HG02610 (cell line): ENCODE data around the gene FGFR4.
"Not testable (repeated sequence)": the region's sequence is repeated elsewhere in the genome, so short reads cannot be mapped to it uniquely, and the experiment has no call there.

ENCODE experiments used
- ATAC-seq: cut with Tn5 transposase; IDR thresholded peaks from one replicate; pipeline ENCODE4 v1.9.1; 2021; ENCODE audit warnings: mild to moderate bottlenecking, moderate library complexity; ENCODE audit not compliant: unreplicated experiment

The FGFR4 gene

GRCh38 chr5:177086654-177087397 is at the start of gene FGFR4:
Gene FGFR4, plus strand, starts transcription at chr5:177086915. Its CDS starts 2,688 bp downstream, at chr5:177089603.
- ATAC-seq = no peak

GRCh38 chr5:177036921-177037320 is 49.8 kb upstream of the FGFR4 start:
- no peak for ATAC-seq

- no peak for ATAC-seq
Measured at GRCh38 chr5:177040814-177041420, 45.8 kb upstream of the FGFR4 start.

GRCh38 chr5:177041936-177042335 is 44.8 kb upstream of the FGFR4 start:
- ATAC-seq = no peak

DNA sequence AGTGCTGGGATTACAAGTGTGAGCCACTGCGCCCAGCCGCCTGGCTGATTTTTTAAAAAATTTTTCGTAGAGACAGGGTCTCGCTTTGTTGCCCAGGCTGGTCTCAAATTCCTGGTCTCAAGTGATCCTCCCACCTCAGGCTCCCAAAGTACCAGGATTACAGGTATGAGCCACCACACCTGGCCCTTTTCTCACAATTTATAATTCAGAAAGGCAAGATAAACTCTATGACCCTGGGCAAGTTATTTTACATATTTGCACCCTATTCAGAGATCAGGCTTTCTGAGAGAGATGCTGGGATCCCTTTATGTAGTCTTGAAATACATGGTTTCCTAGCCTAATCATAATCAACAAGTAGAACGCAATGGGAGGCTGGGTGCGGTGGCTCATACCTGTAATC is 43.6 kb upstream of the FGFR4 start:
- ATAC-seq = no peak

GRCh38 chr5:177043958-177044357 is 42.8 kb upstream of the FGFR4 start:
- no peak for ATAC-seq

DNA sequence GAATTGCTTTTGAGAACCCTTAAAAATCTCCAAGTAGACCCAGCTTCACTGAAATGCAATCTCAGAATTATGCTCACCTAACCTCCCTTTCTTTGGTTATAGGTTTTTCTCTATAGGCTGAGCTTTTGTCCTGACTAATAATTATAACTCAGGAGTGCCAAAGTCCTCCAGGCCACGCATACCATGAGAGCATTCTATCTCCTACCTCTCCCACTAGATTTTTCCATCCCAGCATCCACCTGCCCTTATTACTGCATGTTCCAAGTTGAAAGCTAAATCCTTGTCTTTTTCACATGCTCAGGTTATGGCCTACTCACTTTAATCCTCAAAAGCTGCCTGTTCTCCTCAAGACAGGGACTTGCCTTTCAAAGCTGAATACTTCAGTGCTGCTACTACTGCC is 42.1 kb upstream of the FGFR4 start:
- ATAC-seq = no peak

DNA sequence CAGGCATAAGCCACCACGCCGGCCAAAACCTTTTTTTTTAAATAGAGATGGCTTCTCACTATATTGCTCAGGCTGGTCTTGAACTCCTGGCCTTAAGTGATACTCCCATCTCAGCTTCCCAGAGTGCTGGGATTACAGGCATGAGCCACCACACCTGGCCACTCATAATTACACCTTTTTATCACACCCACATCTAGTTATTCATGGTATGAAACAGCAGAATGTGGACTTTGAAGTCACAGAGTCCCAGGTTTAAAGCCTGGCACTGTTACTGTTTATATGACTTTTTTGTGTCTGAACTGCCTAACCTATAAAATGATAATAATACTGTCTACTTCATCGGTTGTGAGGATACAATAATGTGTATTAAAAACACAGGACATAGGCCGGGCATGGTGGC is 41.1 kb upstream of the FGFR4 start:
- no peak for ATAC-seq

DNA sequence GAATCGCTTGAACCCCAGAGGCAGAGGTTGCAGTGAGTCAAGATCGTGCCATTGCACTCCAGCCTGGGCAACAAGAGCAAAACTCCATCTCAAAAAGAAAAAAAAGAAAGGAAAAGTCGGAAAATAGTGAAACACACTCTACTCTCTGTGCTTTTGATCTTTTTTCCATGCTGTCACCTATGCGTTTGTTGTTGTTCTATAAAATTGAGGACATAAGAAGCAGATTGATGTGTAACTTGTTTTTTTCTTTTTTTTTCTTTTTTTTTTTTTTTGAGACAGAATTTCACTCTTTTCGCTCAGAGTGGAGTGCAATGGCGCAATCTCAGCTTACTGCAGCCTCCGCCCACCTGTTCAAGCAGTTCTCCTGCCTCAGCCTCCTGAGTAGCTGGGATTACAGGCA is 38.2 kb upstream of the FGFR4 start:
- ATAC-seq = not testable (repeated sequence)

- no peak for ATAC-seq
Measured at GRCh38 chr5:177049285-177049684, 37.4 kb upstream of the FGFR4 start.

GRCh38 chr5:177064500-177065277 is 22.0 kb upstream of the FGFR4 start:
- no peak for ATAC-seq

- no peak for ATAC-seq
Measured at GRCh38 chr5:177065491-177065890, 21.2 kb upstream of the FGFR4 start.

GRCh38 chr5:177066224-177066623 is 20.5 kb upstream of the FGFR4 start:
- no peak for ATAC-seq

DNA sequence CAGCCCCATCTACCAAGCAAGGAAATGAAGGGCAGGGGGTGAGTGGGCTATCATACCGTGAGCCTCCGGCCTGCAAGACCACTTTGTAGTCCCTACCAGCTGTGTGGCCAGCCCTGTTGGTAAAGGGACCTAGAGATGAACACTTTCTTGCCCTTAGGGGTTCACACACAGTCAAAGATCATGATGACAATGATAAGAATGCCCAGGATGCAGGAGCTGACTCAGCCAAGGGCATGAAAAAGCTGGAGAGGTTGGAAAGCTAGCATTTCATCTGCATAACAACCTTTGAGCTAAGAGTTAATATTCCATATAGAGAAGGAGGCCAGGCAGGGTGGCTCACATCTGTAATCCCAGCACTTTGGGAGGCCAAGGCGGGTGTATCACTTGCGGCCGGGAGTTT is 19.2 kb upstream of the FGFR4 start:
- no peak for ATAC-seq

DNA sequence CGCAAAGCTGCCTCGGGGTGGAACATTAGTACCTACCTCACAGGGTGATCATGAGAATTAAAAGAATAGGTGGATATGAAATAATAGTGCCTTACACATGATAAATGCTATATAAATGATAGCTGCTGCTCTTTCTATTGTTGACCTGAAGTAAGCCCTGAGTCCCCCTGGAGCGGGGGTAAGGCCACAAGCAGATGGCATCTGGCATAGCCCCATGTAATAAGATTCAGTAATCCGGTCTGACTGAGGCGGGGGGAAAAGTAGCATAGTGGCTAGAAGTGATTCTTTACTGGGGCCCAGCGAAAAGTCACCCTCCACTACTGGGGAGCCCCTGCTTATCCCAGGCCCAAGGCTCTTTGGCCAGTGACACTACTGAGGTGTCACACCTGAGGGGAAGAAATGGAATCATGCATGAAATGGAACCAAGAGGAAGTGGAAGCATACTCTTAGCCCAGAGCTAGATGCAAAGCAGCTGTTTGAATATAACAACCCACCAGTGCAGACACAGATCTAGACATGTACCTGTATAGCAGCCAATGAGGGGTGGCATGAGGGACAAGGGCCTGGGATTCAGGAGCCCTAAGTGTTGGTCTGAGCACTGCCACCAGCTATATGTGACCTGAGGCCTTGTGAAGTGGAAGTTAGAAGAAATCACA is 16.1 kb upstream of the FGFR4 start:
- no peak for ATAC-seq

GRCh38 chr5:177071666-177072385 is 14.9 kb upstream of the FGFR4 start:
- ATAC-seq = peak; percentile 51

DNA sequence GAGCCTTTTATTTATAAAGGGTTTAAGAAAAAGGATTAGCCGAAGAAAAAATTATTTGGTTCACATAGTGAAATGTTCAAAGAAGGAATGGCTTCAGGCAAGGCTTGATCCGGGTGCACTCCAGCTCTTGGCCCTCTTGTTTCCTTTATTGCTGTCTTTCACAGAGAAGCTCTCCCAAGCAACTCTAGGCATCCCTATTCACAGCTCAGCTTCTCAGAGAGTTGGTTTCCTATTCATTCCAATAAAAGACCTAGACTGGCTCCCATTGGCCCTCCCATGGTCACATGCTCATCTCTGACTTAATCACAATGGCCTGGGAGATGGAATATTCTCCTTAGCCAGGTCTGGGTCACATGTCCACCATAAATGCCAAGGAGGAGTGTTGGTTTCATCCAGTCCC is 9.4 kb upstream of the FGFR4 start:
- no peak for ATAC-seq

DNA sequence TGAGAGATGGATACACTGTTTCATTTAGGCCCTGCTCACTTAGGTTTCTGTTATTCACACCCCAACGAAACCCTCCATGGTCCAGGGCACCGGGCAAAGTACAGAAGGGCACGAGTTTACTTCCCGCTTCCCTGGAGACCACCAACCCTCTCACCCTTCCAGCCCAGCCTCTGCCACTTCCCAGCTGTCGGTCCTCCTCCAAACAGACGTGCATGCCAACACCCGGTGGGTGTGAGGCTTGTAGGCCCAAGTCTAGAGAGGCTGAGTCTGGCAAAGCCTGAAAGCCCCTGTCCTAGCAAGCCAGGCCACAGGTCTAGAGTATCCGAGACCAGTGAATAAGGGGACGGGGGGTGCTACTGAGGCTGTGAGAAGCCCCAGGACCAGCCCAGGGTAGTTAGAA is 7.1 kb upstream of the FGFR4 start:
- ATAC-seq = no peak

- ATAC-seq = no peak
Measured at GRCh38 chr5:177080265-177080664, 6.5 kb upstream of the FGFR4 start.

GRCh38 chr5:177081859-177082258 is 4.9 kb upstream of the FGFR4 start:
- no peak for ATAC-seq

- ATAC-seq = no peak
Measured at GRCh38 chr5:177083357-177083756, 3.4 kb upstream of the FGFR4 start.
